GM19193 (cell line): Measurements from ENCODE around the gene FBXW5.

Experiments
- POLR2A ChIP-seq: IDR thresholded peaks from 4 replicates; pipeline ENCODE4 v1.6.1; 2011; ENCODE audit not compliant: insufficient read depth, insufficient read length; ENCODE audit errors: extremely low read depth

FBXW5 gene

GRCh38 chr9:136944519-136945332, at the start of gene FBXW5, which contains the start of gene C8G:
Gene FBXW5, minus strand, starts transcription at chr9:136944738. Its CDS starts 655 bp downstream, at chr9:136944083.
Gene C8G, plus strand, starts transcription at chr9:136945243. Its CDS starts 78 bp downstream, at chr9:136945321.
- peak; percentile 71 for TF ChIP-seq POLR2A

- TF ChIP-seq POLR2A = no peak
Observed at GRCh38 chr9:136992819-136993369, 48.4 kb upstream of the FBXW5 start.

- peak; percentile 64 for TF ChIP-seq POLR2A
Observed at GRCh38 chr9:136991993-136992818, 47.7 kb upstream of the FBXW5 start, which contains the start of gene PAXX. Gene PAXX, plus strand, starts transcription at chr9:136992422. Its CDS starts 22 bp downstream, at chr9:136992444.

- no peak for TF ChIP-seq POLR2A
Observed at GRCh38 chr9:136990242-136990911, 45.8 kb upstream of the FBXW5 start.

GRCh38 chr9:136988872-136989271, 44.3 kb upstream of the FBXW5 start:
- TF ChIP-seq POLR2A = no peak

GRCh38 chr9:136985853-136986252, 41.3 kb upstream of the FBXW5 start:
- TF ChIP-seq POLR2A = no peak

GRCh38 chr9:136985027-136985602, 40.6 kb upstream of the FBXW5 start:
- TF ChIP-seq POLR2A = no peak

- no peak for TF ChIP-seq POLR2A
Observed at GRCh38 chr9:136984464-136985026, 40.0 kb upstream of the FBXW5 start.

- TF ChIP-seq POLR2A = no peak
Observed at GRCh38 chr9:136983656-136984314, 39.2 kb upstream of the FBXW5 start.

- no peak for TF ChIP-seq POLR2A
Observed at GRCh38 chr9:136983167-136983566, 38.6 kb upstream of the FBXW5 start.

GRCh38 chr9:136982232-136983051, 37.9 kb upstream of the FBXW5 start, which contains the start of gene LCNL1:
Gene LCNL1, plus strand, starts transcription at chr9:136982993. Its CDS starts 594 bp downstream, at chr9:136983587.
- TF ChIP-seq POLR2A = no peak

- no peak for TF ChIP-seq POLR2A
Observed at GRCh38 chr9:136981588-136982231, 37.2 kb upstream of the FBXW5 start.
